Stomach (tissue), 9 donors: ENCODE data around the gene COX6B2. TPM values are rescaled to one million over a fixed set of nuclear protein-coding genes. Genes with fewer than 3 reads are reported as not detected.

Source experiments
- DNase-seq, 2 donors: peaks; one replicate each; pipeline versions ENCODE4 v3.0.0 to v3.0.0-alpha.2; 2013 to 2019
- H3K27ac ChIP-seq, 5 donors: fragments of 200-600 bp in 4 of 5; sonication (generic) in 4 of 5; one replicate each; pipeline ENCODE4 v1.5.1; 2013 to 2019; ENCODE audit warnings: mild to moderate bottlenecking in 1 of 5, moderate library complexity in 1 of 5
- H3K27me3 ChIP-seq, 3 donors: fragments of 200-600 bp; sonication (generic); one replicate each; pipeline ENCODE4 v1.5.1; 2017 to 2019; ENCODE audit warnings: mixed run types in 1 of 3
- H3K36me3 ChIP-seq, 4 donors: fragments of 200-600 bp; sonication (generic); 1 replicate in 3 of 4; 2 replicates in 1 of 4; pipeline ENCODE4 v1.5.1; 2016 to 2019
- H3K4me1 ChIP-seq, 4 donors: fragments of 200-600 bp; sonication (generic); one replicate each; pipeline ENCODE4 v1.5.1; 2016 to 2019
- H3K4me3 ChIP-seq, 4 donors: fragments of 200-600 bp; sonication (generic) in 3 of 4; one replicate each; pipeline ENCODE4 v1.5.1; 2016 to 2019; ENCODE audit warnings: mild to moderate bottlenecking in 1 of 4
- H3K9me3 ChIP-seq, 4 donors: fragments of 200-600 bp; sonication (generic); one replicate each; pipeline ENCODE4 v1.5.1; 2016 to 2019
- CTCF ChIP-seq, 7 experiments: fragments of 450-650 bp in 4 of 7; fragments of 200-600 bp in 3 of 7; sonication (generic) in 3 of 7; IDR thresholded peaks; one replicate each; pipeline ENCODE4 v1.5.1; 2016 to 2019; ENCODE audit warnings: antibody characterized with exemption in 7 of 7, control low read depth in 2 of 7, mild to moderate bottlenecking in 1 of 7
- EP300 ChIP-seq: sonication (generic); formaldehyde crosslinking; IDR thresholded peaks from one replicate; pipeline ENCODE4 v1.6.1; 2017; ENCODE audit warnings: antibody characterized with exemption
- POLR2A ChIP-seq, 4 donors: fragments of 450-650 bp; IDR thresholded peaks; one replicate each; pipeline ENCODE4 v1.6.1; 2016; ENCODE audit warnings: antibody characterized with exemption in 4 of 4, control low read depth in 2 of 4, mild to moderate bottlenecking in 1 of 4, moderate library complexity in 1 of 4
- POLR2AphosphoS5 ChIP-seq, 3 donors: sonication (generic); formaldehyde crosslinking; IDR thresholded peaks; one replicate each; pipeline ENCODE4 v1.6.1; 2016; ENCODE audit warnings: antibody characterized with exemption in 3 of 3
- WGBS, 5 donors: extraction: QIAGEN DNeasy Blood & Tissue Kit in 3 of 5; methylation state at CpG; one replicate each; pipeline versions ENCODE4 v1.1.5 to v1.1.7; 2013 to 2018; 5-methylcytosine and 5-hydroxymethylcytosine counted together
- intact Hi-C: fragments of 100-400 bp; cut with DNase I; formaldehyde crosslinking; loops from one replicate; pipeline ENCODE4 v1.15.1; 2023; ENCODE audit warnings: low total_unique reads
- polyA plus RNA-seq, 3 donors: library from polyadenylated mRNA; stranded (reverse); fragments of 200-250 nt; gene quantifications; one replicate each; pipeline ENCODE4 v1.2.3, GENCODE V29; 2013
- total RNA-seq, 5 donors: library from RNA; depleted of rRNA; stranded (reverse); fragments of >200 nt; gene quantifications; one replicate each; pipeline versions ENCODE4 v1.1.0 to v1.2.3, GENCODE V29; 2014 to 2016
- donor health status: healthy with polysubstance abuse.
- donor health status: Bipolar disorder and iron deficiency.
- donor health status: healthy.

Gene COX6B2
- total and polyA plus RNA-seq, 8 donors: 0.19 to 18.2 (median 0.93) TPM; not detected in 5

- intact Hi-C loops: no loop called here
- no peaks in the 10 kb centered on the region for H3K27me3 ChIP-seq
- no peak overlapping the region for H3K4me3 ChIP-seq
- no peak for DNase-seq
- H3K9me3 ChIP-seq: no peaks in the 10 kb centered on the region
- peak overlapping the region in 1 of 5 donors; percentile 29 for H3K27ac ChIP-seq
- H3K4me1 ChIP-seq: no peaks in the 10 kb centered on the region
- 76 to 87% (median 83%) methylated on average over 12 of the region's 12 CpGs for WGBS, 5 donors
- TF ChIP-seq POLR2AphosphoS5 (IDR thresholded peaks at IDR 0.05) (no peak), CTCF (IDR thresholded peaks at IDR 0.05) (no peak), EP300 (no peak), POLR2A (IDR thresholded peaks at IDR 0.05) (no peak)
- peaks cover 18 to 36% (median 32%) of the 10 kb centered on the region in 4 donors for H3K36me3 ChIP-seq
Observed at GRCh38 chr19:55398200-55398925, 43.8 kb upstream of the COX6B2 start.

DNA sequence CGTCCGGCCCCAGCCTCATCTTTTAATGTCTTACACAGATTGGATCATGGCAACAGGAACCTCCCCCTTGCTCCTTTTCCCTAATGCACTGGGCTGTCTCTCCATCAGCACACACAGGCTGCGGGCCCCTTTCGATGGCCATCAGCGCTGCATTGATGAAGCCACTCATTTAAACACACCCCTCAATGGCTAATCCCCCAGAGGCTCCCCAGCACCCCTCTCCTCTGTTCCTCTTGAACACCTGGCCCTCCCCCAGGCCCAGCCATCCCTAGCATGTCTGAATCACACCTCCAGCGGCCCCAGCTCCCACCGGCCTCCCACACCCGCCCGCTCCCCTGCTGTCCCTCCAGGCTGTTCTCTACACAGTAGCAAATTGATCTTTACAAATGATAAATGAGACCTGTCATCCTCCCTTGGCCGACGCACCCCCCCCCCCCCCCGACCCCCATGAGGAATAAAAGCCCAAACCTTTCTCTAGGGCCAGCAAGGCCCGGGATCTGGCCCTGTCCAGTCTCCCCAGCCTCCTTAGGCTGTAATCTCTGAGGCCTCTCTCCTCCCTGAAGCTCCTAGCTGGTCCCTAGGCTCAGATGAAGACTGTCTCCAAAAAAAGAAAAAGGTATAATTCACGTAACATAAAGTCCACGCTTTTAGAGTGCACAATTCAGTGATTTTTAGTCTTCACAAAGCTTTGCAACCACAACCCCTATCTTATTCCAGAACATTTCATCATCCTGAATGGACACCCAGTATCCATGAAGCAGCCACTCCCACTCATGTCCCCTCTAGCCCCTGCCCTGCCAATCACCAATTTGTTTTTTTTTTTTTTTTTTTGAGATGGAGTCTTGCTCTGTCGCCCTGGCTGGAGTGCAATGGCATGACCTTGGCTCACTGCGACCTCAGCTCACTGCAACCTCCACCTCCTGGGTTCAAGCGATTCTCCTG lies 38.6 kb upstream of the COX6B2 start:
- Histone ChIP-seq H3K27ac (no peak overlapping the region), H3K9me3 (no peaks in the 10 kb centered on the region), H3K36me3 (peaks cover 12 to 42% (median 37%) of the 10 kb centered on the region in 4 donors), H3K4me1 (peaks cover 9 to 45% (median 30%) of the 10 kb centered on the region in 4 donors), H3K27me3 (no peaks in the 10 kb centered on the region), H3K4me3 (no peak overlapping the region)
- 67 to 79% (median 72%) methylated on average over 17 to 18 of the region's 18 CpGs for WGBS, 5 donors
- DNase-seq: no peak
- no peak for TF ChIP-seq POLR2AphosphoS5 (IDR thresholded peaks at IDR 0.05)
- no peak for TF ChIP-seq POLR2A (IDR thresholded peaks at IDR 0.05)
- no peak for TF ChIP-seq EP300
- TF ChIP-seq CTCF (IDR thresholded peaks at IDR 0.05): no peak
- intact Hi-C loops: no loop called here

DNA sequence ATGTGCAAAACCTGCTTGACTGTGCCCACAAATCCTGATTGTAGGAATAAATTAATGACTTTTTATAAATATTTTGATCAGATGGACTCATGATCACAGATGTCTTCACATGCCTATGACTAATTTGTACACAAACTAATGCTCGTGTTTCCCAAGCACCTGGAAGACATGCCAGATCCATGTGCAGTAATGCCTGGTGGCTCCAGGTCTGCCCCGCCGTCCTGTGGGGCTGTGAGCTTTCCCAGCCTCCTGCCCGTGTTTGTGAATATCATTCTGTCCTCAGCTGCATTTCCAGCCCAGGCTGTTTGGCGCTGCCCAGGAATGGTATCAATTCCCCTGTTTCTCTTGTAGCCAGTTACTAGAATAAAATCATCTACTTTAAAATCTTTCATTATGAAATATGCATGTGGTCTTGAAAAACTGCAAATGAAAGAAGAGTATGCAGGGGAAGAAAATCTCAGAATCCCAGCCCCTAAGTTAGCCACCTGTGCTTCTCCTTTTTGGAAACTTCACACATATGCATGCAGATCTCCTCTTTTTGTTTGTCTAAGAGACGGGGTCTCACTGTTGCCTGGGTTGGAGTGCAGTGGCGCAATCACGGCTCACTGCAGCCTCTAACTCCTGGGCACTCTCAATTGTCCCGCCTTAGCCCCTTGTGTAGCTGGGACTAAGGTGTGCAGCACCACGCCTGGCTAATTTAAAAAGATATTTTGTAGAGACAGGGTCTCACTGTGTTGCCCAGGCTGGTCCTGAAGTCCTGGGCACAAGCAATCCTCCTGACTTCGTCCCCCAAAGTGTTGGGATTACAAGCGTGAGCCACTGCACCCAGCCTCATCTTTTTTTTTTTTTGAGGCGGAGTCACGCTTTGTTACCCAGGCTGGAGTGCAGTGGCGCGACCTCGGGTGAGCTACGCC lies 37.4 kb upstream of the COX6B2 start:
- DNase-seq: no peak
- no peak for TF ChIP-seq CTCF (IDR thresholded peaks at IDR 0.05)
- TF ChIP-seq EP300: no peak
- no peak for TF ChIP-seq POLR2AphosphoS5 (IDR thresholded peaks at IDR 0.05)
- TF ChIP-seq POLR2A (IDR thresholded peaks at IDR 0.05): no peak
- Histone ChIP-seq H3K9me3 (no peaks in the 10 kb centered on the region), H3K4me1 (peaks cover 20 to 56% (median 41%) of the 10 kb centered on the region in 4 donors), H3K4me3 (no peak overlapping the region), H3K27ac (peak overlapping the region in 1 of 5 donors; percentile 31), H3K36me3 (peaks cover 24 to 53% (median 47%) of the 10 kb centered on the region in 4 donors), H3K27me3 (no peaks in the 10 kb centered on the region)
- intact Hi-C loops: no loop called here
- 67 to 78% (median 70%) methylated on average over 17 to 18 of the region's 18 CpGs for WGBS, 5 donors
